ENCODE measurements around the gene SH3RF3. TPM values are rescaled to one million over a fixed set of nuclear protein-coding genes. Genes with fewer than 3 reads are reported as not detected.
A peak's percentile ranks its signal among the peaks of the same experiment; 100 is the strongest.

SH3RF3 gene
- total RNA-seq, 2 experiments from 2014 or later: 1.9 to 2.3 TPM

DNA sequence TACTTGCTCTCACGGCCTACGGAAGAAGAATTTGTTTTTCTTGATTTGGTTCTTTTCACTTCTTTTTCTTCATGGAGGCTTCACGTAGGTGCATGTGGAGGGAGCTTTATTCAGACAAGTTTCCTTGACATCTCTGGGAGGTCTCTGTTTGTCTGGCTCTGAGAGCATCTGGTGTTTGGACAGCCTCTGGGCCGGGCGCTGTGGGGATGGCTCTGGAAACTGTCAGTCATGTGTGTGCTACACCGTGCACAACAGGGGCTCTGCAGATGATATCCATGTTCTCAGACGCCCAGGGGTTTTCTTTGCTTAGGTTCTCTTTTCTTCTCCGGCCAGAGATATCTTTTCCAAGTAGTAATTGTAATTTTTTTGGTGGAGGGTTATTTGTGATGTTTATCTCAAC is 130.7 kb downstream of the SH3RF3 start:
- ChIA-PET CTCF (no interaction called here), POLR2A (no interaction called here)
- ATAC-seq (no peak), DNase-seq (no peak)
- H3K36me3 Mint-ChIP-seq (ENCODE audit: low read depth): no peaks in the 10 kb centered on the region
- peaks cover 18% of the 10 kb centered on the region for H3K4me1 Mint-ChIP-seq (ENCODE audit: low read depth)
- no peaks in the 10 kb centered on the region for H3K9me3 Mint-ChIP-seq
- H3K4me3 Mint-ChIP-seq: no peak overlapping the region
- TF ChIP-seq, protein P1, sequence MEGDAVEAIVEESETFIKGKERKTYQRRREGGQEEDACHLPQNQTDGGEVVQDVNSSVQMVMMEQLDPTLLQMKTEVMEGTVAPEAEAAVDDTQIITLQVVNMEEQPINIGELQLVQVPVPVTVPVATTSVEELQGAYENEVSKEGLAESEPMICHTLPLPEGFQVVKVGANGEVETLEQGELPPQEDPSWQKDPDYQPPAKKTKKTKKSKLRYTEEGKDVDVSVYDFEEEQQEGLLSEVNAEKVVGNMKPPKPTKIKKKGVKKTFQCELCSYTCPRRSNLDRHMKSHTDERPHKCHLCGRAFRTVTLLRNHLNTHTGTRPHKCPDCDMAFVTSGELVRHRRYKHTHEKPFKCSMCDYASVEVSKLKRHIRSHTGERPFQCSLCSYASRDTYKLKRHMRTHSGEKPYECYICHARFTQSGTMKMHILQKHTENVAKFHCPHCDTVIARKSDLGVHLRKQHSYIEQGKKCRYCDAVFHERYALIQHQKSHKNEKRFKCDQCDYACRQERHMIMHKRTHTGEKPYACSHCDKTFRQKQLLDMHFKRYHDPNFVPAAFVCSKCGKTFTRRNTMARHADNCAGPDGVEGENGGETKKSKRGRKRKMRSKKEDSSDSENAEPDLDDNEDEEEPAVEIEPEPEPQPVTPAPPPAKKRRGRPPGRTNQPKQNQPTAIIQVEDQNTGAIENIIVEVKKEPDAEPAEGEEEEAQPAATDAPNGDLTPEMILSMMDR (IDR thresholded peaks at IDR 0.05): no peak
- H3K27me3 Mint-ChIP-seq: no peaks in the 10 kb centered on the region
- no peak overlapping the region for H3K27ac Mint-ChIP-seq
- intact Hi-C loops (cut with micrococcal nuclease): no loop called here

DNA sequence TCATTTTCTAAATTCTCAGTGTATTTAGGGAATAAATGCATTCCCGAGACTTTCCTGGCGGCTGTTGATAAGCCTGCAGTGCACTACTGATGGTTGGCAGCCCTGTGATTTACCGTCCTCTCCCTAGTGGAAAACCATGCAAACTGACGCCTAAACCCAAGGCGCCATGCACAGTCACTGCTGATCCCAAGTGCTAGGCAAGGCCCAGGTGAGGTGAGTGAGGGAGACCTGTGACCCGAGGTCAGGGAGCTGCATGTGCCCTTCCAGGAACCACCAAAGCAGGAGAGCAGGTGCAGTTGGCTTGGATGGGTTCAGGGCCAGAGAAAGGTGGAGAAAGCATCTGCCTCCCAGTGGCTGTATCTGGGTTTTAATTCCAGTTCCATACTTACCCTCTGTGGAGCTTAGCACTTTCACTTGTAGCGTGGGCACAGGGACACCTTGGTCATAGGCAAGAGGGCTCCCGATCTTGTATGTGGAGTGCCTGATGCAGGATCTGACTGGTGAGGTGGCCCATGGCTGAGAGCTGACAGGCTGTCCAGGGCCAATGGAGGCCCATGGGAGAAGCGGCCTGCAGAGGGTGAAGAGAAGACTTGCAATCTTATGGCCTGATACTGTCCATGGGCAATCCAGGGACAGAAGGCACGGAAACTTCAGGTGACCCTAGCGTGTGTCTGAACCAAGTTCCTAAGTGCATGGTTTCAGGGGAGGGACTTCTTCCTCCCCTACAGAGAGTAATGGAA is 131.3 kb downstream of the SH3RF3 start:
- Mint-ChIP-seq H3K27me3 (no peaks in the 10 kb centered on the region), H3K4me3 (no peak overlapping the region), H3K36me3 (ENCODE audit: low read depth) (no peaks in the 10 kb centered on the region), H3K27ac (no peak overlapping the region), H3K4me1 (ENCODE audit: low read depth) (peaks cover 15% of the 10 kb centered on the region), H3K9me3 (no peaks in the 10 kb centered on the region)
- intact Hi-C loops (cut with micrococcal nuclease): no loop called here
- ATAC-seq (no peak), DNase-seq (no peak)
- TF ChIP-seq, protein P1 (IDR thresholded peaks at IDR 0.05): no peak
- POLR2A ChIA-PET: interaction anchor here (0.9 kb wide), 1 partner anchor 21 kb away, joined by 3 read pairs; no protein-coding TSS in a partner anchor
- CTCF ChIA-PET: no interaction called here

DNA sequence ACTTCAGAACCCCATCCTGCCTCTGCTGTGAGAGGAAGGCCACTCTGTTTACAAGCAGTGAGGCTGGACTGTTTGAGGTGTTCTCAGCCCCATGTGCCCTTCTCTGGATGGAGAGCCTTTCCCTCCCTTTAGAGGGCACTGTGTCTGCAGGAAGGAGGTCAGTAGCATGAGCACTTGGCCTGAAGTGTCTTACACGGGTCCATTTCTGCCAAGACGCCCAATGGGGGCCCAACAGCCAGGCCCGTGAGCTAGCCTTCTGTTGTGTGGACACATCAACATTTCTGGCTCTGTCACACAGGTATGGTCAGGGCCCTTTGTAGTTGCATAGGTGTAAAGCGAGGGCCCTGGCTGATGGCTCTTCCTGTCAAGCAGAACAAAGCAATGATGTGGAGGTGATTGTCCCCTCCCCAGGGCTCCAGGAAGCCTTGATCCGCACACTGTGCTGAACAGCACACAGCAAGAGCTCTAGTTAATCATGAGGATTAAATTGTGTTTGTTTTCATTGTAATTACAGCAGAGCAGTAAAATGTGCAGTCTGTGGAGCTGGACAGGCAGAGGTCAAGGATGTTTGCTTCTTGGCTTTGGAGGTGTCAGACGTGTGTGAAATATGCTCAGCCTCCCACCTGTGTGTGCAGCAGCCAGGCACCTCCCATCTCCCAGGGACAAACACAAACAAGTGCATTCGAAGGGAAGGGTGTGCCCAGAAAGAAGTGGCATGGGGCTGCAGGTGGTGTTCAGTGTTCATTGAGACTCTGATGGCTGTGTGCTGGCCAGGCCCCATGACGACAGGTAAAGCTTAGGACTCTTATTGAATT is 132.1 kb downstream of the SH3RF3 start:
- Mint-ChIP-seq H3K36me3 (ENCODE audit: low read depth) (no peaks in the 10 kb centered on the region), H3K9me3 (no peaks in the 10 kb centered on the region), H3K27ac (no peak overlapping the region), H3K27me3 (no peaks in the 10 kb centered on the region), H3K4me1 (ENCODE audit: low read depth) (peaks cover 17% of the 10 kb centered on the region), H3K4me3 (no peak overlapping the region)
- DNase-seq: no peak
- CTCF ChIA-PET: no interaction called here
- peak; percentile 51 for ATAC-seq
- POLR2A ChIA-PET: interaction anchor here (0.9 kb wide), 1 partner anchor 22 kb away, joined by 3 read pairs; no protein-coding TSS in a partner anchor
- TF ChIP-seq, protein P1 (IDR thresholded peaks at IDR 0.05): no peak
- intact Hi-C loops (cut with micrococcal nuclease): no loop called here

DNA sequence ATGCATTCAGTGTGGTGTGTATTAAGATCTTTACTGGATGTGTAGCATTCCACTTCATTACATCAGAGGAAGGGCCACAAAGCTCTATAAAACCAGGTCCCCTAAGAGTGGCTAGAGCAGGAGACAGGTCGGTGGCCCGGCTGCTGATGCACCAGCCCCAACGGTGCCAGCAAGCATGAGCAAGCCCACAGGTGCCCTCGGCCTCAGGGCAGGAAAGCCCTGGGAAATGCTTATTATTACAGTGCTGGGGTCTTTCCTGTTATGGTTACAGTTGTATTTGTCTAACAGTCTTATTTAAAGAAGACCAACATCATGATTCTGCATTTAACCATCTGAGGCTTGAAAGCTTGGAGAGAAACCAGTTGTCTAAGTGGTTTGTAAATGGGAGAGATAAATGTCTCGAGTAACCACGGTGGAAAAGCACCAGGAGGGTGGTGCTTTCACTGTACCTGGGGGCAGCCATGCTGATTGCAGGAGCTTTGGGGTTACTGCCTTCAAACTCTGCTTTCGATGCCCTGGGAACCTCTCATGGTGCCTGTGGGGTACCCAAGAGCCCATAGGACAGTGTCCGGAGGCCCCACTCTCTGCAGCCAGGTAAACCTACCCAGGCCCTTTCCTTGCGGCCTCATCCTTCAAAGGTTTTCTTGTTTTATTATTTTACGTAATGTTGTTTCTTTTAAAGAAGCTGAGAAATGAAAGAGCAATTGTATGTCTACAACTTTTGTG is 133.1 kb downstream of the SH3RF3 start:
- no peaks in the 10 kb centered on the region for H3K9me3 Mint-ChIP-seq
- no peaks in the 10 kb centered on the region for H3K36me3 Mint-ChIP-seq (ENCODE audit: low read depth)
- ChIA-PET POLR2A (no interaction called here), CTCF (interaction anchor here (1.7 kb wide), 1 partner anchor 13 kb away, joined by 4 read pairs; no protein-coding TSS in a partner anchor)
- intact Hi-C loops (cut with micrococcal nuclease): no loop called here
- peaks cover 15% of the 10 kb centered on the region for H3K4me1 Mint-ChIP-seq (ENCODE audit: low read depth)
- DNase-seq (no peak), ATAC-seq (no peak)
- no peaks in the 10 kb centered on the region for H3K27me3 Mint-ChIP-seq
- no peak overlapping the region for H3K27ac Mint-ChIP-seq
- TF ChIP-seq, protein P1 (IDR thresholded peaks at IDR 0.05): no peak
- no peak overlapping the region for H3K4me3 Mint-ChIP-seq

All from activated CD8-positive, alpha-beta T cell treated with anti-CD3 and anti-CD28 coated beads for 36 hours (primary cell).